Astrocyte (in vitro differentiated cells and primary cell): ENCODE results near the gene ARSG.

ENCODE experiments used
- EZH2 ChIP-seq: IDR thresholded peaks from 2 replicates; pipeline ENCODE4 v1.6.1; 2012; ENCODE audit warnings: mild to moderate bottlenecking, low read length, inconsistent platforms; ENCODE audit not compliant: insufficient read depth
- TF ChIP-seq, protein P1 (sequence below): IDR thresholded peaks from 2 replicates; pipeline ENCODE4 v1.5.1; 2011; ENCODE audit warnings: low read depth, mild to moderate bottlenecking, inconsistent platforms, low read length, moderate library complexity; ENCODE audit not compliant: insufficient read depth

DNA sequence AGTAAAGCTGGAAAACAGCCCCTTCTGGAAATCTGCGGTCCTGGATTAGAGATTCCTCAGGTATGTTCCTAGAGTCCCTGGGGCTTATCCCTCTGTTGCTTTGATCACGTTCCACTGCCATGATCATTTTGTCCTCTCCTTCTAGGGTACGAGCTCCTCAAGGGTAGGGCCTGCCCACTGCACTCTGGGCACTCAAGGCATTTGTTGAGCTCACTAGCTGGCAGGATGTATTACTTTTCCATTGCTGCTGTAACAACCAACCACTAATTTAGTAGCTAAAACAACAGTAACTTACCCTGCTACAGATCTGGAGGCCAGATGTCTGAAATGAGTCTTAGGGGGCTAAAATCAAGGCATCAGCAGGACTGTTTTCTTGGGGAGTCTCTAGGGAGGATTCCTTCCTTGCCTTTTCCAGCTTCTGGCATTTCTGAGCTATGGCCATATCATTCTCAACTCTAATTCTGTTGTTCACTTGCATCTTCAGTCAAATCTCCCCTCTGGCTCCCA, 65.7 kb downstream of the ARSG start:
- TF ChIP-seq, protein P1, sequence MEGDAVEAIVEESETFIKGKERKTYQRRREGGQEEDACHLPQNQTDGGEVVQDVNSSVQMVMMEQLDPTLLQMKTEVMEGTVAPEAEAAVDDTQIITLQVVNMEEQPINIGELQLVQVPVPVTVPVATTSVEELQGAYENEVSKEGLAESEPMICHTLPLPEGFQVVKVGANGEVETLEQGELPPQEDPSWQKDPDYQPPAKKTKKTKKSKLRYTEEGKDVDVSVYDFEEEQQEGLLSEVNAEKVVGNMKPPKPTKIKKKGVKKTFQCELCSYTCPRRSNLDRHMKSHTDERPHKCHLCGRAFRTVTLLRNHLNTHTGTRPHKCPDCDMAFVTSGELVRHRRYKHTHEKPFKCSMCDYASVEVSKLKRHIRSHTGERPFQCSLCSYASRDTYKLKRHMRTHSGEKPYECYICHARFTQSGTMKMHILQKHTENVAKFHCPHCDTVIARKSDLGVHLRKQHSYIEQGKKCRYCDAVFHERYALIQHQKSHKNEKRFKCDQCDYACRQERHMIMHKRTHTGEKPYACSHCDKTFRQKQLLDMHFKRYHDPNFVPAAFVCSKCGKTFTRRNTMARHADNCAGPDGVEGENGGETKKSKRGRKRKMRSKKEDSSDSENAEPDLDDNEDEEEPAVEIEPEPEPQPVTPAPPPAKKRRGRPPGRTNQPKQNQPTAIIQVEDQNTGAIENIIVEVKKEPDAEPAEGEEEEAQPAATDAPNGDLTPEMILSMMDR: no peak
- TF ChIP-seq EZH2: no peak
